Heart left ventricle (tissue), 13 donors: ENCODE measurements around the gene TPH2.

Experiments used
- CTCF ChIP-seq, 12 donors: fragments of 200-600 bp; sonication (generic) in 4 of 12; IDR thresholded peaks; one replicate each; pipeline versions ENCODE4 v1.5.0 to v1.8.0; 2018 to 2022; ENCODE audit warnings: antibody characterized with exemption in 12 of 12, mild to moderate bottlenecking in 5 of 12
- POLR2A ChIP-seq, 2 donors: fragments of 450-650 bp; IDR thresholded peaks; one replicate each; pipeline ENCODE4 v1.6.1; 2017; ENCODE audit warnings: antibody characterized with exemption in 2 of 2, mild to moderate bottlenecking in 2 of 2, moderate library complexity in 2 of 2
- donor health status: ischemic (EF 13 %, LVEDD 7.1; RV severe dilation, severe dysfunction).
- donor health status: DM: no; HTN: yes; CAD: no.
- donor health status: DM: no; HTN: no; CAD: no.
- donor health status: ischemic (EF 25% LVEDD 6.9; RV normal size, moderate dysfunction).
- donor health status: ischemic (EF 25% LVEDD 5.7; RV mildly dilated, moderate dysfunction).
- donor health status: ischemic (EF 35%, LVEDD 5.7; RV mildly dilated, moderate dysfunction).
- donor health status: nonischemic (EF 11% LVEDD 7.7; RV severe dilation, severe dysfunction).
- donor health status: DM: yes; HTN: yes; CAD: no.
- donor health status: PGD.
- donor health status: ischemic (EF 29% LVEDD 5.4; RV normal size, mild dysfunction).
- donor health status: nonischemic (EF 23%, LVEDD 6.1; RV moderate dilation, normal function).

GRCh38 chr12:72033991-72034390, 95.3 kb downstream of the TPH2 start:
- no peak for TF ChIP-seq CTCF (IDR thresholded peaks at IDR 0.05)
- TF ChIP-seq POLR2A (IDR thresholded peaks at IDR 0.05) = no peak
